WTC11 (cell line): Measurements from ENCODE around the gene KCNJ14. TPM values are rescaled to one million over a fixed set of nuclear protein-coding genes. Genes with fewer than 3 reads are reported as not detected.

ENCODE experiments used
- ATF1 ChIP-seq: sonication (generic); formaldehyde crosslinking; IDR thresholded peaks from 2 replicates; pipeline ENCODE4 v1.8.1; 2023; ENCODE audit warnings: mild to moderate bottlenecking, moderate library complexity, missing genetic modification reagents
- CBFB ChIP-seq: sonication (generic); formaldehyde crosslinking; IDR thresholded peaks from 2 replicates; pipeline ENCODE4 v1.8.1; 2022; ENCODE audit warnings: mild to moderate bottlenecking, low read depth, missing genetic modification reagents
- CREB1 ChIP-seq: sonication (generic); formaldehyde crosslinking; IDR thresholded peaks from 2 replicates; pipeline ENCODE4 v1.8.0; 2023; ENCODE audit warnings: mild to moderate bottlenecking, missing genetic modification reagents
- ETV6 ChIP-seq: sonication (generic); formaldehyde crosslinking; IDR thresholded peaks from 2 replicates; pipeline ENCODE4 v1.8.1; 2022; ENCODE audit warnings: mild to moderate bottlenecking, missing genetic modification reagents
- FOXK1 ChIP-seq: sonication (generic); formaldehyde crosslinking; IDR thresholded peaks from 2 replicates; pipeline ENCODE4 v1.8.0; 2022; ENCODE audit warnings: mild to moderate bottlenecking, moderate library complexity, missing genetic modification reagents
- HMGA2 ChIP-seq: fragments of 250-450 bp; sonication (Bioruptor Pico); IDR thresholded peaks from 2 replicates; pipeline ENCODE4 v1.4.0; 2021; ENCODE audit warnings: mild to moderate bottlenecking, moderate library complexity
- JAZF1 ChIP-seq: fragments of 250-450 bp; sonication (Bioruptor Pico); IDR thresholded peaks from 2 replicates; pipeline ENCODE4 v1.9.0; 2021; ENCODE audit warnings: moderate library complexity, mild to moderate bottlenecking, inconsistent platforms
- MXD4 ChIP-seq: fragments of 250-450 bp; sonication (Bioruptor Pico); IDR thresholded peaks from 2 replicates; pipeline ENCODE4 v1.8.0; 2021; ENCODE audit warnings: mild to moderate bottlenecking, moderate library complexity, borderline replicate concordance
- NFATC4 ChIP-seq: fragments of 250-450 bp; sonication (Bioruptor Pico); IDR thresholded peaks from 2 replicates; pipeline ENCODE4 v1.9.0; 2021; ENCODE audit warnings: mild to moderate bottlenecking
- NR1H2 ChIP-seq: sonication (generic); formaldehyde crosslinking; IDR thresholded peaks from 2 replicates; pipeline ENCODE4 v1.9.0; 2021; ENCODE audit warnings: mild to moderate bottlenecking, moderate library complexity, missing genetic modification reagents
- NR3C1 ChIP-seq: sonication (generic); formaldehyde crosslinking; conservative IDR thresholded peaks from 2 replicates; pipeline ENCODE4 v1.8.1; 2023; ENCODE audit warnings: low read depth, mild to moderate bottlenecking, missing genetic modification reagents
- SMAD3 ChIP-seq: sonication (generic); formaldehyde crosslinking; IDR thresholded peaks from 2 replicates; pipeline ENCODE4 v1.8.0; 2022; ENCODE audit warnings: missing genetic modification reagents, mild to moderate bottlenecking, borderline replicate concordance
- SMAD4 ChIP-seq: sonication (generic); formaldehyde crosslinking; IDR thresholded peaks from 2 replicates; pipeline ENCODE4 v1.8.0; 2022; ENCODE audit warnings: mild to moderate bottlenecking, missing genetic modification reagents
- TP53 ChIP-seq: sonication (generic); formaldehyde crosslinking; IDR thresholded peaks from 2 replicates; pipeline ENCODE4 v1.8.1; 2023; ENCODE audit warnings: mild to moderate bottlenecking, missing genetic modification reagents
- ZNF416 ChIP-seq: fragments of 250-450 bp; sonication (Bioruptor Pico); IDR thresholded peaks from 2 replicates; pipeline ENCODE4 v1.9.0; 2021; ENCODE audit warnings: mild to moderate bottlenecking, inconsistent platforms
- ZNF671 ChIP-seq: fragments of 250-450 bp; sonication (Bioruptor Pico); IDR thresholded peaks from 2 replicates; pipeline ENCODE4 v1.8.0; 2021; ENCODE audit warnings: mild to moderate bottlenecking
- total RNA-seq: library from RNA; stranded (reverse); gene quantifications from 3 replicates; pipeline ENCODE4 v1.2.3, GENCODE V29; 2021
- TF ChIP-seq, protein P1 (sequence below): sonication (generic); formaldehyde crosslinking; conservative IDR thresholded peaks from 2 replicates; pipeline ENCODE4 v1.8.1; 2022; ENCODE audit warnings: mild to moderate bottlenecking, missing genetic modification reagents
- TF ChIP-seq, protein P2 (sequence below): sonication (generic); formaldehyde crosslinking; IDR thresholded peaks from 2 replicates; pipeline ENCODE4 v1.8.1; 2022; ENCODE audit warnings: mild to moderate bottlenecking, missing genetic modification reagents, moderate library complexity, borderline replicate concordance
- TF ChIP-seq, protein P3 (sequence below): fragments of 250-450 bp; sonication (Bioruptor Pico); IDR thresholded peaks from 2 replicates; pipeline ENCODE4 v1.8.0; 2021; ENCODE audit warnings: mild to moderate bottlenecking
- TF ChIP-seq, protein P4 (sequence below): fragments of 250-450 bp; sonication (Bioruptor Pico); IDR thresholded peaks from 2 replicates; pipeline ENCODE4 v2.1.2; 2022; ENCODE audit warnings: mild to moderate bottlenecking, moderate library complexity
- TF ChIP-seq, protein P5 (sequence below): sonication (generic); formaldehyde crosslinking; IDR thresholded peaks from 2 replicates; pipeline ENCODE4 v1.8.1; 2023; ENCODE audit warnings: mild to moderate bottlenecking, missing genetic modification reagents
- TF ChIP-seq, protein P6 (sequence below): fragments of 200-600 bp; IDR thresholded peaks from 2 replicates; pipeline ENCODE4 v1.8.0; 2022; ENCODE audit warnings: antibody characterized with exemption
- TF ChIP-seq, protein P7 (sequence below): fragments of 250-450 bp; sonication (Bioruptor Pico); IDR thresholded peaks from 2 replicates; pipeline ENCODE4 v1.9.0; 2021; ENCODE audit warnings: mild to moderate bottlenecking, borderline replicate concordance
- TF ChIP-seq, protein P8 (sequence below): sonication (generic); formaldehyde crosslinking; IDR thresholded peaks from 2 replicates; pipeline ENCODE4 v1.8.1; 2023; ENCODE audit warnings: mild to moderate bottlenecking, missing genetic modification reagents, moderate library complexity

The KCNJ14 gene
- total RNA-seq, 1 experiment from 2014 or later, result 1.4 TPM

DNA sequence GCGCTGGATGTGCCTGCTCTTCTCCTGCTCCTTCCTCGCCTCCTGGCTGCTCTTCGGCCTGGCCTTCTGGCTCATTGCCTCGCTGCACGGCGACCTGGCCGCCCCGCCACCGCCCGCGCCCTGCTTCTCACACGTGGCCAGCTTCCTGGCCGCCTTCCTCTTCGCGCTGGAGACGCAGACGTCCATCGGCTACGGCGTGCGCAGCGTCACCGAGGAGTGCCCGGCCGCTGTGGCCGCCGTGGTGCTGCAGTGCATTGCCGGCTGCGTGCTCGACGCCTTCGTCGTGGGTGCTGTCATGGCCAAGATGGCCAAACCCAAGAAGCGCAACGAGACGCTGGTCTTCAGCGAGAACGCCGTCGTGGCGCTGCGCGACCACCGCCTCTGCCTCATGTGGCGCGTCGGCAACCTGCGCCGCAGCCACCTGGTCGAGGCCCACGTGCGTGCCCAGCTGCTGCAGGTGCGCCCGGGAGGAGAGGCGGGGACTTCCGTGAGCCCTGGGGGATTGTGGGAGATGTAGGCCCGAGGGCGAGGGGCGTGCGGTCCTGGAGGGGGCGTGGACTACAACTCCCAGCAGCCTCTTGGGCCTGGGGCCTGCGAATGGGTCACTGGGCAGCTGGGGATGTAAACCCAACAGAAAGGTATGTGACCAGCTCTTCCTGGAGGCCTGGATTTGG is 6.7 kb downstream of the KCNJ14 start (continued):
- TF ChIP-seq, protein P1, sequence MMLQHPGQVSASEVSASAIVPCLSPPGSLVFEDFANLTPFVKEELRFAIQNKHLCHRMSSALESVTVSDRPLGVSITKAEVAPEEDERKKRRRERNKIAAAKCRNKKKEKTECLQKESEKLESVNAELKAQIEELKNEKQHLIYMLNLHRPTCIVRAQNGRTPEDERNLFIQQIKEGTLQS (CRISPR knock-in tag), result peak; percentile 82
- TF ChIP-seq SMAD4, result peak; percentile 91
- no peak for TF ChIP-seq ZNF671 (CRISPR knock-in tag)
- peak; percentile 68; the same call in 1 of the 2 replicates for TF ChIP-seq NR1H2 (CRISPR knock-in tag)
- TF ChIP-seq ZNF416, result no peak
- TF ChIP-seq MXD4, result no peak
- TF ChIP-seq, protein P2, sequence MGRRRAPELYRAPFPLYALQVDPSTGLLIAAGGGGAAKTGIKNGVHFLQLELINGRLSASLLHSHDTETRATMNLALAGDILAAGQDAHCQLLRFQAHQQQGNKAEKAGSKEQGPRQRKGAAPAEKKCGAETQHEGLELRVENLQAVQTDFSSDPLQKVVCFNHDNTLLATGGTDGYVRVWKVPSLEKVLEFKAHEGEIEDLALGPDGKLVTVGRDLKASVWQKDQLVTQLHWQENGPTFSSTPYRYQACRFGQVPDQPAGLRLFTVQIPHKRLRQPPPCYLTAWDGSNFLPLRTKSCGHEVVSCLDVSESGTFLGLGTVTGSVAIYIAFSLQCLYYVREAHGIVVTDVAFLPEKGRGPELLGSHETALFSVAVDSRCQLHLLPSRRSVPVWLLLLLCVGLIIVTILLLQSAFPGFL (CRISPR knock-in tag), result peak; percentile 93; the same call in 1 of the 2 replicates
- no peak for TF ChIP-seq NFATC4 (CRISPR knock-in tag)
- TF ChIP-seq, protein P3, sequence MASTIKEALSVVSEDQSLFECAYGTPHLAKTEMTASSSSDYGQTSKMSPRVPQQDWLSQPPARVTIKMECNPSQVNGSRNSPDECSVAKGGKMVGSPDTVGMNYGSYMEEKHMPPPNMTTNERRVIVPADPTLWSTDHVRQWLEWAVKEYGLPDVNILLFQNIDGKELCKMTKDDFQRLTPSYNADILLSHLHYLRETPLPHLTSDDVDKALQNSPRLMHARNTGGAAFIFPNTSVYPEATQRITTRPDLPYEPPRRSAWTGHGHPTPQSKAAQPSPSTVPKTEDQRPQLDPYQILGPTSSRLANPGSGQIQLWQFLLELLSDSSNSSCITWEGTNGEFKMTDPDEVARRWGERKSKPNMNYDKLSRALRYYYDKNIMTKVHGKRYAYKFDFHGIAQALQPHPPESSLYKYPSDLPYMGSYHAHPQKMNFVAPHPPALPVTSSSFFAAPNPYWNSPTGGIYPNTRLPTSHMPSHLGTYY, result no peak
- TF ChIP-seq, protein P4, sequence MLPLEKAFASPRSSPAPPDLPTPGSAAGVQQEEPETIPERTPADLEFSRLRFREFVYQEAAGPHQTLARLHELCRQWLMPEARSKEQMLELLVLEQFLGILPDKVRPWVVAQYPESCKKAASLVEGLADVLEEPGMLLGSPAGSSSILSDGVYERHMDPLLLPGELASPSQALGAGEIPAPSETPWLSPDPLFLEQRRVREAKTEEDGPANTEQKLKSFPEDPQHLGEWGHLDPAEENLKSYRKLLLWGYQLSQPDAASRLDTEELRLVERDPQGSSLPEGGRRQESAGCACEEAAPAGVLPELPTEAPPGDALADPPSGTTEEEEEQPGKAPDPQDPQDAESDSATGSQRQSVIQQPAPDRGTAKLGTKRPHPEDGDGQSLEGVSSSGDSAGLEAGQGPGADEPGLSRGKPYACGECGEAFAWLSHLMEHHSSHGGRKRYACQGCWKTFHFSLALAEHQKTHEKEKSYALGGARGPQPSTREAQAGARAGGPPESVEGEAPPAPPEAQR (CRISPR knock-in tag), result no peak
- peak; percentile 91 for TF ChIP-seq CBFB (CRISPR knock-in tag)
- peak; percentile 99 for TF ChIP-seq SMAD3
- peak; percentile 97 for TF ChIP-seq CREB1 (CRISPR knock-in tag)
- TF ChIP-seq HMGA2, result no peak
- TF ChIP-seq NR3C1 (CRISPR knock-in tag), result peak; percentile 92; the same call in 1 of the 2 replicates
- TF ChIP-seq, protein P5, sequence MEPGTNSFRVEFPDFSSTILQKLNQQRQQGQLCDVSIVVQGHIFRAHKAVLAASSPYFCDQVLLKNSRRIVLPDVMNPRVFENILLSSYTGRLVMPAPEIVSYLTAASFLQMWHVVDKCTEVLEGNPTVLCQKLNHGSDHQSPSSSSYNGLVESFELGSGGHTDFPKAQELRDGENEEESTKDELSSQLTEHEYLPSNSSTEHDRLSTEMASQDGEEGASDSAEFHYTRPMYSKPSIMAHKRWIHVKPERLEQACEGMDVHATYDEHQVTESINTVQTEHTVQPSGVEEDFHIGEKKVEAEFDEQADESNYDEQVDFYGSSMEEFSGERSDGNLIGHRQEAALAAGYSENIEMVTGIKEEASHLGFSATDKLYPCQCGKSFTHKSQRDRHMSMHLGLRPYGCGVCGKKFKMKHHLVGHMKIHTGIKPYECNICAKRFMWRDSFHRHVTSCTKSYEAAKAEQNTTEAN (CRISPR knock-in tag), result peak; percentile 98
- TF ChIP-seq, protein P6, sequence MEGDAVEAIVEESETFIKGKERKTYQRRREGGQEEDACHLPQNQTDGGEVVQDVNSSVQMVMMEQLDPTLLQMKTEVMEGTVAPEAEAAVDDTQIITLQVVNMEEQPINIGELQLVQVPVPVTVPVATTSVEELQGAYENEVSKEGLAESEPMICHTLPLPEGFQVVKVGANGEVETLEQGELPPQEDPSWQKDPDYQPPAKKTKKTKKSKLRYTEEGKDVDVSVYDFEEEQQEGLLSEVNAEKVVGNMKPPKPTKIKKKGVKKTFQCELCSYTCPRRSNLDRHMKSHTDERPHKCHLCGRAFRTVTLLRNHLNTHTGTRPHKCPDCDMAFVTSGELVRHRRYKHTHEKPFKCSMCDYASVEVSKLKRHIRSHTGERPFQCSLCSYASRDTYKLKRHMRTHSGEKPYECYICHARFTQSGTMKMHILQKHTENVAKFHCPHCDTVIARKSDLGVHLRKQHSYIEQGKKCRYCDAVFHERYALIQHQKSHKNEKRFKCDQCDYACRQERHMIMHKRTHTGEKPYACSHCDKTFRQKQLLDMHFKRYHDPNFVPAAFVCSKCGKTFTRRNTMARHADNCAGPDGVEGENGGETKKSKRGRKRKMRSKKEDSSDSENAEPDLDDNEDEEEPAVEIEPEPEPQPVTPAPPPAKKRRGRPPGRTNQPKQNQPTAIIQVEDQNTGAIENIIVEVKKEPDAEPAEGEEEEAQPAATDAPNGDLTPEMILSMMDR, result no peak
- TF ChIP-seq, protein P7, sequence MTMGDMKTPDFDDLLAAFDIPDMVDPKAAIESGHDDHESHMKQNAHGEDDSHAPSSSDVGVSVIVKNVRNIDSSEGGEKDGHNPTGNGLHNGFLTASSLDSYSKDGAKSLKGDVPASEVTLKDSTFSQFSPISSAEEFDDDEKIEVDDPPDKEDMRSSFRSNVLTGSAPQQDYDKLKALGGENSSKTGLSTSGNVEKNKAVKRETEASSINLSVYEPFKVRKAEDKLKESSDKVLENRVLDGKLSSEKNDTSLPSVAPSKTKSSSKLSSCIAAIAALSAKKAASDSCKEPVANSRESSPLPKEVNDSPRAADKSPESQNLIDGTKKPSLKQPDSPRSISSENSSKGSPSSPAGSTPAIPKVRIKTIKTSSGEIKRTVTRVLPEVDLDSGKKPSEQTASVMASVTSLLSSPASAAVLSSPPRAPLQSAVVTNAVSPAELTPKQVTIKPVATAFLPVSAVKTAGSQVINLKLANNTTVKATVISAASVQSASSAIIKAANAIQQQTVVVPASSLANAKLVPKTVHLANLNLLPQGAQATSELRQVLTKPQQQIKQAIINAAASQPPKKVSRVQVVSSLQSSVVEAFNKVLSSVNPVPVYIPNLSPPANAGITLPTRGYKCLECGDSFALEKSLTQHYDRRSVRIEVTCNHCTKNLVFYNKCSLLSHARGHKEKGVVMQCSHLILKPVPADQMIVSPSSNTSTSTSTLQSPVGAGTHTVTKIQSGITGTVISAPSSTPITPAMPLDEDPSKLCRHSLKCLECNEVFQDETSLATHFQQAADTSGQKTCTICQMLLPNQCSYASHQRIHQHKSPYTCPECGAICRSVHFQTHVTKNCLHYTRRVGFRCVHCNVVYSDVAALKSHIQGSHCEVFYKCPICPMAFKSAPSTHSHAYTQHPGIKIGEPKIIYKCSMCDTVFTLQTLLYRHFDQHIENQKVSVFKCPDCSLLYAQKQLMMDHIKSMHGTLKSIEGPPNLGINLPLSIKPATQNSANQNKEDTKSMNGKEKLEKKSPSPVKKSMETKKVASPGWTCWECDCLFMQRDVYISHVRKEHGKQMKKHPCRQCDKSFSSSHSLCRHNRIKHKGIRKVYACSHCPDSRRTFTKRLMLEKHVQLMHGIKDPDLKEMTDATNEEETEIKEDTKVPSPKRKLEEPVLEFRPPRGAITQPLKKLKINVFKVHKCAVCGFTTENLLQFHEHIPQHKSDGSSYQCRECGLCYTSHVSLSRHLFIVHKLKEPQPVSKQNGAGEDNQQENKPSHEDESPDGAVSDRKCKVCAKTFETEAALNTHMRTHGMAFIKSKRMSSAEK (CRISPR knock-in tag), result peak; percentile 69; the same call in 1 of the 2 replicates
- peak; percentile 91 for TF ChIP-seq ATF1
- peak; percentile 96 for TF ChIP-seq FOXK1 (CRISPR knock-in tag)
- TF ChIP-seq TP53 (CRISPR knock-in tag), result peak; percentile 98
- TF ChIP-seq, protein P8, sequence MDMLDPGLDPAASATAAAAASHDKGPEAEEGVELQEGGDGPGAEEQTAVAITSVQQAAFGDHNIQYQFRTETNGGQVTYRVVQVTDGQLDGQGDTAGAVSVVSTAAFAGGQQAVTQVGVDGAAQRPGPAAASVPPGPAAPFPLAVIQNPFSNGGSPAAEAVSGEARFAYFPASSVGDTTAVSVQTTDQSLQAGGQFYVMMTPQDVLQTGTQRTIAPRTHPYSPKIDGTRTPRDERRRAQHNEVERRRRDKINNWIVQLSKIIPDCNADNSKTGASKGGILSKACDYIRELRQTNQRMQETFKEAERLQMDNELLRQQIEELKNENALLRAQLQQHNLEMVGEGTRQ (CRISPR knock-in tag), result peak; percentile 71
- TF ChIP-seq JAZF1 (CRISPR knock-in tag), result no peak
- TF ChIP-seq ETV6, result peak; percentile 99
